Type B pancreatic cell (in vitro differentiated cells): ENCODE measurements around the gene CUL5. TPM values are rescaled to one million over a fixed set of nuclear protein-coding genes. Genes with fewer than 3 reads are reported as not detected.

ENCODE experiments used
- DNase-seq: peaks from one replicate; pipeline ENCODE4 v3.0.0; 2021; ENCODE audit warnings: mixed read lengths; ENCODE audit not compliant: unreplicated experiment; ENCODE audit errors: extremely low spot score
- H3K27ac Mint-ChIP-seq: 2 replicates; pipeline ENCODE4 v1.8.0; 2021; ENCODE audit warnings: mild to moderate bottlenecking, mixed read lengths
- H3K27me3 Mint-ChIP-seq: 2 replicates; pipeline ENCODE4 v1.8.0; 2021; ENCODE audit warnings: mixed read lengths
- H3K36me3 Mint-ChIP-seq: 2 replicates; pipeline ENCODE4 v1.8.0; 2021; ENCODE audit warnings: mixed read lengths
- H3K4me1 Mint-ChIP-seq: one replicate; pipeline ENCODE4 v1.8.0; 2021; ENCODE audit warnings: mixed read lengths; ENCODE audit not compliant: unreplicated experiment
- H3K4me3 Mint-ChIP-seq: 2 replicates; pipeline ENCODE4 v1.8.0; 2021; ENCODE audit warnings: mild to moderate bottlenecking, mixed read lengths
- H3K9me3 Mint-ChIP-seq: 2 replicates; pipeline ENCODE4 v1.8.0; 2021; ENCODE audit warnings: mixed read lengths
- CTCF ChIP-seq: fragments of 200-600 bp; sonication (generic); conservative IDR thresholded peaks from 2 replicates; pipeline ENCODE4 v1.5.0; 2021; ENCODE audit warnings: antibody characterized with exemption, mild to moderate bottlenecking
- long read RNA-seq: library from polyadenylated mRNA; unstranded; transcript quantifications from one replicate; pipeline ENCODE4 v2.0.0, GENCODE V29; 2020
- total RNA-seq: library from RNA; stranded (reverse); gene quantifications from 2 replicates; pipeline ENCODE4 v1.2.1, GENCODE V29; 2021; ENCODE audit warnings: low replicate concordance

Gene CUL5
- 32.6 and 37.9 TPM in 2 replicates for total RNA-seq
- long read RNA-seq, full-length matches to known transcripts: 14 of 176 reads
- long read RNA-seq, partial matches to known transcripts: 137 of 176 reads
- long read RNA-seq, other reads (novel, unspliced or antisense): 25 of 176 reads

GRCh38 chr11:108008656-108009496 lies at the start of gene CUL5:
Gene CUL5 (plus strand): TSS chr11:108008898. CDS start chr11:108009349, 451 bp downstream.
- Mint-ChIP-seq H3K9me3 (no peaks in the 10 kb centered on the region), H3K36me3 (no peaks in the 10 kb centered on the region), H3K4me1 (peaks cover 7% of the 10 kb centered on the region), H3K27me3 (no peaks in the 10 kb centered on the region), H3K4me3 (peak within 1 kb of the TSS; percentile 93), H3K27ac (peak within 1 kb of the TSS; percentile 99)
- peak; percentile 97 for DNase-seq
- peak; percentile 94 for TF ChIP-seq CTCF

GRCh38 chr11:107961480-107961879 lies 47.2 kb upstream of the CUL5 start:
- Mint-ChIP-seq H3K4me3 (no peak overlapping the region), H3K27ac (no peak overlapping the region)
- no peak for TF ChIP-seq CTCF

GRCh38 chr11:107962181-107962580 lies 46.5 kb upstream of the CUL5 start:
- DNase-seq: no peak
- Mint-ChIP-seq H3K27me3 (no peaks in the 10 kb centered on the region), H3K36me3 (no peaks in the 10 kb centered on the region), H3K4me1 (peaks cover 6% of the 10 kb centered on the region), H3K9me3 (no peaks in the 10 kb centered on the region), H3K4me3 (no peak overlapping the region), H3K27ac (no peak overlapping the region)
- TF ChIP-seq CTCF: no peak

More at GRCh38 chr11:107961480-107961879, 47.2 kb upstream of the CUL5 start:
- H3K4me1 Mint-ChIP-seq: peaks cover 13% of the 10 kb centered on the region
- no peaks in the 10 kb centered on the region for H3K9me3 Mint-ChIP-seq
- no peaks in the 10 kb centered on the region for H3K36me3 Mint-ChIP-seq
- H3K27me3 Mint-ChIP-seq: no peaks in the 10 kb centered on the region
- DNase-seq: no peak

- no peaks in the 10 kb centered on the region for H3K36me3 Mint-ChIP-seq
- no peaks in the 10 kb centered on the region for H3K4me1 Mint-ChIP-seq
- H3K27ac Mint-ChIP-seq: no peak overlapping the region
- no peak overlapping the region for H3K4me3 Mint-ChIP-seq
- TF ChIP-seq CTCF: no peak
- DNase-seq: no peak
- H3K9me3 Mint-ChIP-seq: no peaks in the 10 kb centered on the region
- H3K27me3 Mint-ChIP-seq: no peaks in the 10 kb centered on the region
Measured at GRCh38 chr11:107963091-107963490, 45.6 kb upstream of the CUL5 start.

- Mint-ChIP-seq H3K9me3 (no peaks in the 10 kb centered on the region), H3K27me3 (no peaks in the 10 kb centered on the region), H3K36me3 (no peaks in the 10 kb centered on the region), H3K4me3 (no peak overlapping the region), H3K4me1 (no peaks in the 10 kb centered on the region), H3K27ac (no peak overlapping the region)
- no peak for DNase-seq
- TF ChIP-seq CTCF: peak; percentile 45
Measured at GRCh38 chr11:107969219-107969618, 39.5 kb upstream of the CUL5 start.
